PC-3 (cell line): ENCODE measurements around the gene PIAS4. TPM values are rescaled to one million over a fixed set of nuclear protein-coding genes. Genes with fewer than 3 reads are reported as not detected.

Experiments used
- ATAC-seq: fragments of 200-7000 bp; cut with Tn5 transposase; 2 replicates; pipeline ENCODE4 v1.9.1; 2020; ENCODE audit warnings: mild to moderate bottlenecking, moderate library complexity
- BruUV-seq: library from RNA; stranded (reverse); fragments of 400-500 nt; replicated peaks from 2 replicates; lab custom pipeline; 2021; lab: Mats Ljungman, UMichigan
- CTCF ChIA-PET: fragments of 300-600 bp; sonication (Branson Sonifier 250); formaldehyde crosslinking; loops from one replicate; lab custom pipeline; 2022; ENCODE audit warnings: antibody characterized with exemption; lab: Charles Lee
- POLR2A ChIA-PET: fragments of 300-600 bp; sonication (Branson Sonifier 250); formaldehyde crosslinking; loops from one replicate; lab custom pipeline; 2022; ENCODE audit warnings: antibody characterized with exemption; ENCODE audit not compliant: unreplicated experiment; lab: Charles Lee
- DNase-seq: peaks from one replicate; pipeline ENCODE4 v3.0.0-alpha.2; 2015
- H2AFZ ChIP-seq: fragments of 300-600 bp; sonication (generic); 2 replicates; pipeline ENCODE4 v1.6.0; 2016; ENCODE audit warnings: antibody characterized with exemption, low read length
- H3F3A ChIP-seq: fragments of 300-600 bp; sonication (generic); one replicate; pipeline ENCODE4 v1.6.0; 2017; ENCODE audit warnings: antibody characterized with exemption, low read length, control low read depth, mild to moderate bottlenecking; ENCODE audit not compliant: unreplicated experiment
- H3K27ac ChIP-seq: fragments of 300-600 bp; sonication (generic); 2 replicates; pipeline ENCODE4 v1.5.1; 2016; ENCODE audit warnings: mild to moderate bottlenecking, low read length
- H3K27me3 ChIP-seq: fragments of 300-600 bp; sonication (generic); 2 replicates; pipeline ENCODE4 v1.6.1; 2016; ENCODE audit warnings: low read length, mixed read lengths
- H3K36me3 ChIP-seq: fragments of 300-600 bp; sonication (generic); 2 replicates; pipeline ENCODE4 v1.6.1; 2016; ENCODE audit warnings: low read depth, mixed run types, low read length, mixed read lengths
- H3K4me1 ChIP-seq: fragments of 300-600 bp; sonication (generic); 2 replicates; pipeline ENCODE4 v1.5.1; 2016; ENCODE audit warnings: low read length; ENCODE audit not compliant: insufficient read depth
- H3K4me2 ChIP-seq: fragments of 300-600 bp; sonication (generic); 2 replicates; pipeline ENCODE4 v1.6.0; 2016; ENCODE audit warnings: low read length
- H3K4me3 ChIP-seq: fragments of 300-600 bp; sonication (generic); 2 replicates; pipeline ENCODE4 v1.5.1; 2016; ENCODE audit warnings: mild to moderate bottlenecking, low read length, mixed read lengths
- H3K79me2 ChIP-seq: fragments of 300-600 bp; sonication (generic); 2 replicates; pipeline ENCODE4 v1.6.1; 2017; ENCODE audit warnings: low read length, mixed read lengths
- H3K9ac ChIP-seq: fragments of 300-600 bp; sonication (generic); 2 replicates; pipeline ENCODE4 v1.6.0; 2016; ENCODE audit warnings: mild to moderate bottlenecking, low read length
- H3K9me2 ChIP-seq: fragments of 300-600 bp; sonication (generic); replicated peaks from 2 replicates; pipeline ENCODE4 v1.6.1; 2016; ENCODE audit warnings: mixed run types, low read length, mixed read lengths
- H3K9me3 ChIP-seq: fragments of 300-600 bp; sonication (generic); 2 replicates; pipeline ENCODE4 v1.6.1; 2016; ENCODE audit warnings: low read length, mixed read lengths
- H4K20me1 ChIP-seq: fragments of 300-600 bp; sonication (generic); 2 replicates; pipeline ENCODE4 v1.6.1; 2016; ENCODE audit warnings: low read length, mixed read lengths
- CTCF ChIP-seq: fragments of 300-600 bp; sonication (generic); conservative IDR thresholded peaks from 2 replicates; pipeline ENCODE4 v1.5.1; 2017; ENCODE audit warnings: antibody characterized with exemption, low read depth, mild to moderate bottlenecking, low read length
- EZH2 ChIP-seq: fragments of 300-600 bp; sonication (generic); IDR thresholded peaks from one replicate; pipeline ENCODE4 v1.6.1; 2017; ENCODE audit warnings: antibody characterized with exemption, mild to moderate bottlenecking, low read length; ENCODE audit not compliant: unreplicated experiment
- EZH2phosphoT487 ChIP-seq: fragments of 300-600 bp; sonication (generic); IDR thresholded peaks from 2 replicates; pipeline ENCODE4 v1.6.1; 2018; ENCODE audit warnings: mild to moderate bottlenecking, antibody characterized with exemption, low read length, borderline replicate concordance
- intact Hi-C: fragments of 100-400 bp; cut with micrococcal nuclease; formaldehyde crosslinking; loops from 2 replicates; pipeline ENCODE4 v1.9.0; 2023
- total RNA-seq: library from RNA; depleted of rRNA; stranded (reverse); fragments of >200 nt; gene quantifications from 2 replicates; pipeline ENCODE4 v1.2.3, GENCODE V29; 2014

PIAS4 gene
- total RNA-seq, 1 experiment from 2014 or later, result 21.0 TPM

GRCh38 chr19:4031420-4031819 lies 23.9 kb downstream of the PIAS4 start:
- ChIA-PET CTCF (no interaction called here), POLR2A (no interaction called here)
- Histone ChIP-seq H4K20me1 (no peaks in the 10 kb centered on the region), H3K9ac (no peak overlapping the region), H3K4me1 (no peaks in the 10 kb centered on the region), H3F3A (no peaks in the 10 kb centered on the region), H3K9me3 (no peaks in the 10 kb centered on the region), H3K36me3 (peaks cover 6% of the 10 kb centered on the region), H3K27ac (no peak overlapping the region), H3K27me3 (no peaks in the 10 kb centered on the region), H2AFZ (no peak overlapping the region), H3K79me2 (no peaks in the 10 kb centered on the region), H3K4me3 (no peak overlapping the region), H3K9me2 (no peaks in the 10 kb centered on the region), H3K4me2 (no peak overlapping the region)
- ATAC-seq, result no peak
- intact Hi-C loops, result no loop called here
- TF ChIP-seq EZH2phosphoT487 (no peak), CTCF (no peak), EZH2 (no peak)
- no TSS peak for BruUV-seq
- no peak for DNase-seq

DNA sequence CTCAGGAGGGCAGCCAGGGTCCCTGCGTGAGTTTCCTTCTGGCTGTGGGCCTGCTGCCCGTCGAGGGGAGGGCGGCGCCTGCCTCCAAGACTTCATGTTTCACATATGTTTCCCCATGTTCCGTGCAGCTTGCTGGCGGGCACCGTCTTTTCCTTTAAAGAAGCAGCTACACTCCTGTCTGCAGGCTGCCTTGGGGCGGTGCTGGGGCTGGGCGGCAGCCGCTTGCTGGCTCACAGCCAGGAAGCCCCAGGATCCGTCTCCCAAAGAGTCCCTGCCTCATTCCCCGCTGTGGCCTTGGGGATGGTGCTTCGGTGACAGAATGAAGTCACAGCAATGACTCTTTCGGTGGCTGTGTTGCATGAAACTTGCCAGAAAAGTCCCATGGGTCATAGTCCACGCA lies 24.9 kb downstream of the PIAS4 start:
- no peak overlapping the region for H3K4me2 ChIP-seq
- H2AFZ ChIP-seq, result no peak overlapping the region
- ChIA-PET POLR2A (no interaction called here), CTCF (no interaction called here)
- no peaks in the 10 kb centered on the region for H3K27me3 ChIP-seq
- no peaks in the 10 kb centered on the region for H3K9me3 ChIP-seq
- DNase-seq, result no peak
- H4K20me1 ChIP-seq, result no peaks in the 10 kb centered on the region
- no peak for TF ChIP-seq CTCF
- no peak for TF ChIP-seq EZH2
- no peak for TF ChIP-seq EZH2phosphoT487
- no peak overlapping the region for H3K27ac ChIP-seq
- intact Hi-C loops, result no loop called here
- no peaks in the 10 kb centered on the region for H3K79me2 ChIP-seq
- no peaks in the 10 kb centered on the region for H3K4me1 ChIP-seq
- H3K36me3 ChIP-seq, result peaks cover 10% of the 10 kb centered on the region
- H3K4me3 ChIP-seq, result no peak overlapping the region
- BruUV-seq, result no TSS peak
- no peaks in the 10 kb centered on the region for H3F3A ChIP-seq
- ATAC-seq, result no peak
- H3K9ac ChIP-seq, result no peak overlapping the region
- no peaks in the 10 kb centered on the region for H3K9me2 ChIP-seq

DNA sequence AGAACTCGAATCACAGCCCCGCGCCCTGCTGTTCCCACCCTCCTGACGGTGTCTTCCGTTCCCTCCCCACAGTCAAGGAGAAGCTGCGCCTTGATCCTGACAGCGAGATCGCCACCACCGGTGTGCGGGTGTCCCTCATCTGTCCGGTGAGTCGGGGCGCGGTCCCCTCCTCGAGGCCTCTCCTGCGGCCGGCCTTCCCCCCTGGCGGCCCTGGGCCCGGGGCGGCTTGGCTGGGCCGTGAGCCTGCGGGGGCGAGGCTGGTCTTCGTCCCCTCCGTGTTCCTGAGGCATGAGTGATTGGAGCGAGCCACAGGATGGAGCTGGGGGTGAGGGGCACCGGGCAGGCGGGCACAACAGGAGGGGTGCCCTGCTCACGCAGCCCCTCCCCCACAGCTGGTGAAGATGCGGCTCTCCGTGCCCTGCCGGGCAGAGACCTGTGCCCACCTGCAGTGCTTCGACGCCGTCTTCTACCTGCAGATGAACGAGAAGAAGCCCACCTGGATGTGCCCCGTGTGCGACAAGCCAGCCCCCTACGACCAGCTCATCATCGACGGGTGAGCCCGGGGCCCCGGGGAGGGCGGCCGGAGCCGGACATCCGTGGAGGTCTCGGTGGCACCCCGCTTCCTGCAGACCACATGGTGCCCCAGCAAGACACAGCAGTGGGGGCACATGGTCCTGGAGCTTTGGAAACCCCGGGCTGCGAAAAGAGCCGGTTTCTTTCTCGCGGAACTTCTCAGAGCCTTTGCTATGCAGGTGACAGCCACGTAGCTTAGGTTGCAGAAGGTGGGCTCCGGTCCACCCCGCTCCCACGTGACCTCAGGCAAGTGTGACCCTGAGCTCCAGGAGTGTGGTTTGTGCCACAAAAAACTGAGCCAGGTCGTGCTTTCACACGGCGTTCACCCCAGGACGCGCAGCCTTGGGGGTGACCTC lies 25.8 kb downstream of the PIAS4 start:
- ATAC-seq (no peak), DNase-seq (no peak)
- no peak overlapping the region for H3K4me3 ChIP-seq
- no peaks in the 10 kb centered on the region for H3K79me2 ChIP-seq
- intact Hi-C loops, result no loop called here
- TF ChIP-seq EZH2phosphoT487, result no peak
- no peak for TF ChIP-seq CTCF
- no peaks in the 10 kb centered on the region for H4K20me1 ChIP-seq
- no peak overlapping the region for H3K27ac ChIP-seq
- CTCF ChIA-PET, result no interaction called here
- H3K4me1 ChIP-seq, result no peaks in the 10 kb centered on the region
- H3F3A ChIP-seq, result no peaks in the 10 kb centered on the region
- no peaks in the 10 kb centered on the region for H3K27me3 ChIP-seq
- peaks cover 10% of the 10 kb centered on the region for H3K36me3 ChIP-seq
- no peaks in the 10 kb centered on the region for H3K9me2 ChIP-seq
- POLR2A ChIA-PET, result no interaction called here
- H3K4me2 ChIP-seq, result no peak overlapping the region
- no TSS peak for BruUV-seq
- H2AFZ ChIP-seq, result no peak overlapping the region
- no peak overlapping the region for H3K9ac ChIP-seq
- no peaks in the 10 kb centered on the region for H3K9me3 ChIP-seq
